Fibroblast of upper back skin (primary cell): Measurements from ENCODE around the gene SLC45A3.
"Not testable (repeated sequence)": the region's sequence is repeated elsewhere in the genome, so short reads cannot be mapped to it uniquely, and the experiment has no call there.

ENCODE experiments used
- DNase-seq: peaks from one replicate; pipeline ENCODE4 v3.0.0-alpha.2; 2013

Gene SLC45A3, protein sequence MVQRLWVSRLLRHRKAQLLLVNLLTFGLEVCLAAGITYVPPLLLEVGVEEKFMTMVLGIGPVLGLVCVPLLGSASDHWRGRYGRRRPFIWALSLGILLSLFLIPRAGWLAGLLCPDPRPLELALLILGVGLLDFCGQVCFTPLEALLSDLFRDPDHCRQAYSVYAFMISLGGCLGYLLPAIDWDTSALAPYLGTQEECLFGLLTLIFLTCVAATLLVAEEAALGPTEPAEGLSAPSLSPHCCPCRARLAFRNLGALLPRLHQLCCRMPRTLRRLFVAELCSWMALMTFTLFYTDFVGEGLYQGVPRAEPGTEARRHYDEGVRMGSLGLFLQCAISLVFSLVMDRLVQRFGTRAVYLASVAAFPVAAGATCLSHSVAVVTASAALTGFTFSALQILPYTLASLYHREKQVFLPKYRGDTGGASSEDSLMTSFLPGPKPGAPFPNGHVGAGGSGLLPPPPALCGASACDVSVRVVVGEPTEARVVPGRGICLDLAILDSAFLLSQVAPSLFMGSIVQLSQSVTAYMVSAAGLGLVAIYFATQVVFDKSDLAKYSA

DNA sequence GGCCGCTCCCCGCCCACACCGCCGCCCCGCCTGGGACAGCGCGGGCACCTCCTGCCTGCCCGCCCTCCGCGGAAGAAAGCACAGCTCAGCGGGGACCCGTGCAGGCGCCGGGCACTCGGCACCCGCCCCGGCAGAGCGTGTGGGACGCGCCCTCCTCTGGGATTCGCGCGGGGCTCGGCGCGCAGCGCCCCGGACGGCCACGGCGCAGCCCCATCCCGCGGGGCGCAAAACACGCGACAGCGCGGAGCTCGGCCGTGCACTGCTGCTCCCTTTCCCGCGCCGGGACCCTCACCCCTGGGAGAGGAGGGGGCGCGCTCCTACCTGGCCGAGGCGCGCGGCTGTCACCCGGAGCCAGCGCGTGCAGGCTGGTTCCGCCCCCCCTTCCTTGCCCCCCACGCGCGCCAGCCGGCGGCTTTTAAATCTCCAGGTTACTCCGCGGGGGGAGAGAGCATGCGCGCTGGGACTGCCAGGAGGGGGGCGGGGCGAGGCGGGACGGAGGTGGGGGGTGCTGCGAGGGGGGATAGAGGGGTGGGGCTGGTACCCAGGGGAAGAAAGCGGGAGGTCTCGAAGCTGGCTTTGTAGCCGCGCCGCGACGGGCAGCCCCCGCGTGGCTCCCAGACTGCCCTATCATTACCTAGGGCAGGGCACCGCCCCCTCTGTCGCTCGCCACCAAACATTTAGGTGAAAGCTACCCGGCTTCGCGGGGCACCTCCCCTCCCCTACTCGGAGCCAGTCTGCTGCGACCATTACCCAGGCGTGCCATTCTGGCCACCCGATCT is at the start of gene SLC45A3:
SLC45A3 (minus strand) TSS at position 437 of the 779 bp plus-strand sequence. CDS start 15,853 bp downstream, outside the sequence.
- peak; percentile 21 for DNase-seq

DNA sequence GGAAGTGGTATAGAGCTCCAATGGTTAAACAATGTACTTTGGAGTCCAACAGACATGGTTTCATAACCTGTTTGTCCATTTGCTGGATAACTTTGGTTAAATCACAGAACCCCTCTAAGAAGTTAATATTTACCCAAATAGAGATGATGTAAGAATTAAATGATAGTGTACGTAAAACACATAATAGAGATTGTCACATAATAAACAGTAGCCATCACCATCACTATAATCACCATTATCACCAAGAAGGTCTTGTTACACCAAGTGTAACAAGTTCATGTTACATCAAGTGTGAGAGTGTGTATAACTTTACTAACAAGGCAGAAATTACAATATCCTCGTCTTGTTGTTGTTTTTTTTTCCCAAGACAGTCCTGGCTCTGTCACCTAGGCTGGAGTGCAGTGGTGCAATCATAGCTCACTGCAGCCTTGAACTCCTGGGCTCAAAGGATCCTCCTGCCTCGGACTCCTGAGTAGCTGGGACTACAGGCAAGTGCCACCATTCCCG is 46.4 kb upstream of the SLC45A3 start:
- no peak for DNase-seq

DNA sequence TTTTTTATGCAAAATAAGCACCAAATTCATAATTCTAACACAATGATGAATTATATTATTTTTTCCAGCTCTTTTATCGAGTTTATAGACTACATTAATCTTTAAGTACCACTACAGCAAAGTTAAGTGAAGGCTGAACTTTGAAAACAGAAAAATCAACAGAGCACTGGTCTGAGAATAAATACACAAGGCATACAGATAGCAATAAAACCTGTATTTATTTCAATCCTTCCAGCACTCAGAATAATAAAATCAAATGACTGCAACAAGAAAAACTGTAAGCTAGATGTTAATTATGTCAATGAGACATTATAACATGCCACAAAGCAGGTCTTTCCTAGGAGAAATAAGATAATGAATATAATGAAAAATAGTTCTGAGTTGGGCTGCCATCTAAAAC is 45.2 kb upstream of the SLC45A3 start:
- DNase-seq = no peak

DNA sequence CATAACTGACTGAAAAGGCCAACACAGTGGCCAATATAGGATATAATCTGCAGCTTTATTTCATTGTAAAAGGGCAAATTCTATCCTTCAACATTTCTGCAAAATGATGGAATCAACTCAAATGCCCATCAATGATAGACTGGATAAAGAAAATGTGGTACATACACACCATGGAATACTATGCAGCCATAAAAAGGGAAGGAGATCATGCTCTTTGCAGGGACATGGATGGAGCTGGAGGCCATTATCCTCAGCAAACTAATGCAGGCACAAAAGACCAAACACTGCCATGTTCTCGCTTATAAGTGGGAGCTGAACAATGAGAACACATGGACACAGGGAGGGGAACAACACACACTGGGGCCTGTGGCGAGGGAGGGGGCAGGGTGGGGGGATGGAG is 40.4 kb upstream of the SLC45A3 start:
- not testable (repeated sequence) for DNase-seq

DNA sequence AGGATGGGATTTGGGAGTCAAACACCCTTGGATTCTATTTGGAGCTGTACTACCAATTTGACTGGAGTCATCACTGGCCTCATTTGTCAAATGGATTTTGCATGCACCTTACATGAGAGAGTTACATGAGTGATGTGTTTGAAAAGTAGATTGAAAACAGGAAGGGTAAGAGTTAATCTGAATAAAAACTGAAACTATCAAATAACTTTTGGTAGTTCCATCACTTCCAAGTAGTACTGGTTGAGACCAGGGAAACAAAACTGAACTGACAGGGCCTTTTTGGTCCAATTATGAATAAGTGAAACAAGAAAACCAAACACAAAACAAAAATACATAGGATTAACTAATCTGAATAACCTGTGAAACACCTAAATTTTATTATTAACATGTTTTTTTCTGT is 39.5 kb upstream of the SLC45A3 start:
- no peak for DNase-seq

DNA sequence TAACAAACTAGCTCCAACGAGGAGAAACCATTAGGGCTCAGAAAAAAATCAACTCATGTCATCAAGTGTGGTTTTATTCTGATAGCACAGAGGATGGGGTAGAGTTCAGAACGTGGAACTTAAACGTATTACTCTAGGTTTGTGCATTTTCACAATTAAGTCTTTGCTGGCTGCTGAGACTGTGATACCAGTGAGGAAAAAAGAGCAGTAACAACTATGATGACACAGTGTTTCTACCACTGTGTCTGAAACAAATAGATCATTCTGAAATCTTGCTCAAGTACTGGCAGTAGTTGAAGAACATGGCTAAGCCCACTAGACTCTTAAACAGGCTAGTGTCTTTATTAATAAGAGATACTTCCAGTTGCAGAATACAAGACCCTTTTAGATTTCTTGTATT is 38.7 kb upstream of the SLC45A3 start:
- no peak for DNase-seq

DNA sequence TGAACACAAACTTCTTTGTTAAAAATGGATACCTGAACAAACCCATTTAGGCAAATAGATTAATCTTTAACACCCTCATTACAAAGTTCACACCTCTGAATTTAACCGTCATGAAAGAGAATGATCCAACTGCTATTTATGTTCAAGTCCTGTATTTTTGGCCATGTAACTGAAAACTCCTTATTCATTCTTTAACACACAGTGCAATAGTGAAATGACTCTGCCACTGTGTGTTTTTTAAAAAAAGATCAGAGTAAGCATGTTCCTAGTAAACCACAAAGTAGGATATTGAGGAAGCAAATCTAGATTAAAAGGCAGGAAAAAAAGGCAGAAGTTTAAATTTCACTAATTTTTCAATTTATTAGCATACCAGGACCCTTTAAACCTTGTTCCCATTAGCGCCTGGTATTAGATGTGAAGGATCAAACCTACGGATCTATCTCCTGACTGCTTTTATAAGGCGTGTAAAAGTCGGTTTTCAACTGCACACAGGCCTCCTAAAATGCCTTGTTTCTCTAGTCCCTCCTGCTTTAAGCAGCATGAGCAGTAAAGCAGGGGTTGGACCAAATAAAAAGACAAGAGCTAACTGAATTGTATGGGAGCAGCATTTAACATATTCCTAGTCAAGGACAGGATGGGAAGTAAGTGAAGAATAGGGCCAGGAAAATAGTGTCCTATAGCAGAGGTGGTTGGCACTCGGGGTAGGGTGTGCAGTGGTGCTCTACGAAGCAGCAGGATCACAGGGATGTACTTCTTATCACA is 36.2 kb upstream of the SLC45A3 start:
- DNase-seq = no peak

DNA sequence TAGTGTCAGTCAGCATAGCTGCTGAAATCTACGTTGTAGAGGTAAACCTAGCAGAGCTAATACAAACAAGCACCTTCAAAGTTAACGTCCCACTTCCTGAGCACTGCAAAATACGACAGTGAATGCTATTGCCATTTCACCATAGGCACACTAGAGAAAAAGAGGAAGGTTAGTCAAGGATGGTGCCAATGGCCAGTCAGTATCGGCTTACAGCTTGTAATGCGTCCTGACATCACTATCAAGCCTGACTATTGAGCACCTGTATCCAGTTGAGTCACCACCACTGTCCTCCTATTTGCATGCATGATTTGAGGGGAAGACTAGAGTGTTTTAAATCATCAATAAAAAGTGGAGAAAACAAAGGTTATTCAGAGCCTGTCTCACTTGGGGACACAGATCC is 35.3 kb upstream of the SLC45A3 start:
- no peak for DNase-seq

DNA sequence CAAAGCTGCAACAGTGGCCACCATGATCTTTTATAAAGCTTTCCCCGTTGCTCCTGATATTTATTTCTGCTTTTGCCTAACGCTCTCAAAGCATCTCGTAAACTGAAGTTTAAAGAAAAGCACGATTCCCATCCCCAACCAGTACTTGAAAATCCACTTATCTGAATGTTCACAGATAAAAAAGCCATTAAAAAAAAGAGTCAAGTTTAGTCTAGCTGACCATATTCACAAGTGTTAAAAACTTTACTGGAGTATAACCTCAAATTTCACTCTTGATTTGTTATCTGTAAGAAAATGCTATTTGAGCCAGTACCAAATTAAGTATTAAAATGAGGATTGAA is 34.6 kb upstream of the SLC45A3 start:
- no peak for DNase-seq

DNA sequence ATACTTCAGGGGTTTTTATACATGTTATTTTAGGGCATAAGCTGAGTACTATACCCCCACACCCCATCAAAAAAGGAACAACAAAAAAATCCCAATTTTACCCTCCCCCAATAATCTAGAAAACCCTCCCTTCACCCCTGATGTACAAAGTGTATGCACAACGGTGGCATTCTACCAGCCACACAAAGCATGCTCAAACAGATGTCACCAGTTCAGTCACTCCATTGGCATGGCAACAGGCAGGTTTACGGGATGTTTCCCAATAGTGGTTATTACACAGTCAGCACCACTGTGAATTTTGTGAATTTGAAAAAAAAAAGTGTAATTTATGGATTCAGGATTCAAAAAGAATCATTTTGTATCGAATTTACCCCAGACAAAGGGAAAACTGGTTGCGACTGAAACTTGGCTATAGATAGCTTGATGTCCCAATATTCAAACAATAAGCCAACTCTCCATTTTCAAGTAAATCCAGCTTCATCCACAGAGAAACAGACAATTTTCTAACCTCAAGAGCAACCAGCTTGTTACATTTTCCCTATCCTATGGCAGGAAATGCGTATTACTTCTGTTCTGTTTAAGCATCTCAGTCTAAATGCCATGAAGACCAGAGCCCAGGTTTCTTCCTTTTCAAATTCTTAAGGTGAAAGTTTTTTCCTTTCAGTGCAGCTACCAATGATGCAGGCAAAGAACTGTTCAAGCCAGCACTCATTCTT is 34.0 kb upstream of the SLC45A3 start:
- DNase-seq = peak; percentile 9

DNA sequence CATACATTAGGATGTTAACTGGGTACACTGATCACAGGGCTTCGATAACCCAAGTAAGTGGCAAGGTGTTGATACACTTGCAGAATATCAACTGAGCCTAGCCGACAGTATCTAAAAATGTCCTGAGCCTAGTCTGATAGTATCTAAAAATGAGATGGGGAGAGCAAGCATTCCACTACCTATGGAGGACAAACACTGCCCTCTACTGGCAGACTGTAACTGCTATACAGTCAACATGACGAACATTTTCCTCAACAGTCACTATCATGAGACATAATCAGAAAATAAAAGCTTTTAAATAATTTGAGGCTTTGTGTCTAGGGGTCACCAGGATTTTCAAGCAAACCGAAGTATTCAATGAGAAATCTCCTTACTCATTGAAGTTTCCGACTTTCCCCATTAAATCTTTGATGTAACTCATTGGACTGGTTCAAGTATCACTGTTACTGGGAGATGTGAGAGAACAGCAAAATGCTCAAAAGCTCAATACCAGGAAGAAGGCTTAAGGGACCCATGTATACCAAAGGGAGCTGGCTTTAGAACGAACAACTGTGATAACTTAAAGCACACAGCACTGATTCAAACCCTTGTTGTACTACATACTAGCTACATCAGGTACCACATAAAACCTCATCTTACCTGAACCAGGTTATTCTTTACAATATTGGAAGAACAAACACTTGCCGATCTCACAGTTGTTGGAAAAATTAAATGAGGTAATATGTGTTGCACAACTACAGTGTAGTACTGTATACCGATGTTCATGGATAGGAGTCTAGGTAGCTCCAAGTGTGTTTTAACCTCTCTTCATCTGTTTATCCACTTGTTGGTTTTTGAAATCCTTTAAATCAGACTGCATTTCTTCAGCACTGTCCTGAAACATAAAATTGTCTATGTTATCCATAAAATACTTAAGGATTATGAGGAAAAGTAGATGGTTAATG is 31.1 kb upstream of the SLC45A3 start:
- DNase-seq = peak; percentile 72

DNA sequence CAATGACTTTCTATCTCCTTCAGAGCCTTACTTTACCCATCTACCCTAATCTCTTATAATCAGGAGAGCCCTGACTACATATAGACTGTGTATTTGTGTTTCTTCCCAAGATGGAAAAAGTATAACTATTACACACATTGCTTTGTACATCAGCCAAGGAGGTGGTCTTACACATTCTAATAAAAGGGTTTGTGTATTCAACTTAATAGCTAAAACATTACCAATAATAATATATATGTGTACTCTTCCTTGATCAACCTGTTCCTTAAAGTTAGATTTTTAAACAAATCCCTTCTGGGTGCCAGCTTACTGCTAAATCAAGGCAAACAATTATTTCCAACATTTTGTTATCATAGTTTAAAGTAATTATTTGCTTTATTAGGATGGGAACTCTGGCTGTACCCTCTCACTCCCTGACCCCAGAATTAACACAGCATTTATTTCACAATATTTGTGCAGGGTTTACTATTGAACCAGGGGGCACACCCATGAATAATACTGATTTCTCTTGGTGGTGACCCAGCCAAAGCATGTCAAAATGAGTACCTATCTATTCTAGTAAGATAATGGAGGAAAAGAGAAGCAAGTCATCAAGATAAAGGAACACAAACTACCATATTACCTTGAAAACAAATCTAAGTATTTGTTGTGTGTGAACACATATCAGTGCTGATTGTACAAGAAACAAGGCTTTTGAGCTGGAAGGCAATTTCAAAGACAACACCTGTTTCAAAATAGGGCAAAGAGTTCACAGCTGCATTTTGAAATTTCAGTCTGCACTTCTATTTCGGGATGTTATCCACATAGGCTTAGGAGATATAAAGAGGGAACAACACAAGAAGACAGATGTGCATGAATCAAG is 30.1 kb upstream of the SLC45A3 start:
- no peak for DNase-seq

DNA sequence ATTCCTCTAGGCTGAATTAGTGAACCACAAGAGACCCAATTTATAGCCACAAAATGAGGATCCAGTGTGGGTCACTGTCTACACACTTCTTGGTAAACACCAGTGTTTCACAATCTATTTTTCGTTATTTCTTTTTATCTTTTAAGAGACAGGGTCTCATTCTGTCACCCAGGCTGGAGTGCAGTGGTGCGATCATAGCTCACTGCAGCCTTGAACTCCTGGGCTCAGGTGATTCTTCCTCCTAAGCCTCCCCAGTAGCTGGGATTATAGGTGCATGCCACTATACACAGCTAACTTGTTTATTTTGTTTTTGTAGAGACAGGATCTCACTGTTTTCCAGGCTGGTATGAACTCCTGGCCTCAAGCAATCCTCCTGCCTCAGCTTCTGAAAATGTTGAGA is 29.3 kb upstream of the SLC45A3 start:
- DNase-seq = no peak

DNA sequence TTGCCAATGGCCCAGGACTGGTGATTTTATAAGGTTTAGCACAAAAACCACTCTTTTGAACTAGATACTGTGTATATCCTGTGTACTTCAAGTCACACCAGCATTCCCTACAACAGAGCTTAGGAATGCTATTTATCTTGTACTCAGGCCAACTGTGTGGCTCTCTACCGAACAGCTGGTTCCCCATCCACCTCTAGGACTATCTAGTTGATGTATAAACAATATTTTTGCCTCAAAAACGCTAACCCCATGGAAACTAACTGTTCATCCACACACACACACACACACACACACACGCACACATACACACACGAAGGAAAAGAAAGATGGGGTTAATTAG is 28.7 kb upstream of the SLC45A3 start:
- peak; percentile 68 for DNase-seq

DNA sequence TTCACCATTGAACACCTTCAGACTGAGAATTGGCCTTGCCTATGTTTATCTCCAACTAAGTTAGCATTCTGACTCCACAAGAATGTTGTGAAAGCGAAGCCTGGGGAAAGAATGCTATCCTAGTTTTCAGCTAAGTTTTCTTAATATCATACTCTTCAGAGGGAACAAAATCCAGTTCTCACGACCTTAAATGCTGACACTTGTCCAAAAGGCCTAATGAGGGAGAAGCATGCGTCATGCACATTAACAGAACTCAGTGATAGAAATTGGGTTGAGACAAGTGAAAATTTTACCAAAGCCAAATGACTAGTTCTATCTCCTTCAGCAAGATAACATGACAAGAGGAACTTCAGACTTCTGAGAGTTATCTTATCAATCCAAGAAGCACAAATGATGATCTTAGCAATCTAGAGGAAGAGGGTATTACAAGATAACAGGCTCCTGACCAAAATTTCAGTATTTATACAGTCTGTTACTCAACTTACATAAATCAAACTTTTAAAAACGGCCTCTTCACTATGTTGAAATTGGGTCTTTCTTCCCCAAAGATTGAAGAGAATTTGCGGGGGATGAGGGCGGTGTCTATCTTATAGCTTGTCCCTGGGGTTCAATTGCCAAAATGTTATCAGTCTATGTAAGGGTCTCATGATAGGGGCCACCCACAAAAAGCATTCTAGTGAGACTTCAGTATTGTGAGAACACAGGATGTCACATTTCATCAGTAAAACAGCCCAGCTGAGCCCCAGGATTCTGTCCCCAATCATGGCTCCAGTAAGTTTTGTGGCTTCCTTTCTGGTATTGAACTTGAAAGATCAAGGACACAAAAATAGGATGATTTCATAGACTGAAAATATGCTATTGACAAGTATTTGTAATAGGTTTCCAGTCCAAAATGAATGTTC is 26.5 kb upstream of the SLC45A3 start:
- no peak for DNase-seq

DNA sequence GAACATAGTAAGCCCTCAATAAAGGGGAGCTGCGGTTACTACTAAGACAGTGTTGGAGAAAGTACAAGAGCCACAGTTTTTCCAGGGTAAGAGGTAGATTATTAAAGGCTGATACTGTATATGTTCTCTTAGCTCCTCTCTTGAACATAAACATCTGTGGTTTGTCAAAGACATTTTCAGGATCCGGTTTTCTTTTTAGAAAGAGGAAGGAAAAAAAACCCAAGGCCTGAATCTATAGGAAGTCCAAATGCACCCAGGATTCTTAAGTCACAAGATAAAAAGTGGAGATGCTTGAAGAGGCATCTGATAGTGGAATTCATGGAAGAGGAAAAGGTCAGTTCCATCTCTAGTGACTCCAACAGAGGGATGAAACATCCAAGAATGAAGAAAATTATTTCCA is 24.6 kb upstream of the SLC45A3 start:
- no peak for DNase-seq

DNA sequence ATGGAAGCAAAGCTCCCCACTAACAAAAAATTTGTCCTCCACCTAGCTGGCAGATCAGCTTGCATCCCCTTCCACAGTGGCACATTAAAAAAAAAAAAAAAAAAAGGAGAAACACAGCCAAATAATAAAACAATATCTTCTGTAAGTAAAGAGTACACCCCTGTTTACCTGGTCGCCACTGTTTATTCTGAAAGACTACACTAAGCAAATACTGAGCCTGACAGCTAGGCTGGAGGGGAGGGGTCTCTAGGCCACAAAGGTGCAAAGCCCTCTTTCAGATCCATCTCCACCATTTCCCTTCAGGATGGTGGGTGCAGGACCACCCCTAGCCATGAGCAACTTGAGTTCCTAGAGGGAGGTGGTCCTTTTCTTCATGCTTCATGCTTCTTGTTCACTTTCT is 22.8 kb upstream of the SLC45A3 start:
- DNase-seq = no peak

DNA sequence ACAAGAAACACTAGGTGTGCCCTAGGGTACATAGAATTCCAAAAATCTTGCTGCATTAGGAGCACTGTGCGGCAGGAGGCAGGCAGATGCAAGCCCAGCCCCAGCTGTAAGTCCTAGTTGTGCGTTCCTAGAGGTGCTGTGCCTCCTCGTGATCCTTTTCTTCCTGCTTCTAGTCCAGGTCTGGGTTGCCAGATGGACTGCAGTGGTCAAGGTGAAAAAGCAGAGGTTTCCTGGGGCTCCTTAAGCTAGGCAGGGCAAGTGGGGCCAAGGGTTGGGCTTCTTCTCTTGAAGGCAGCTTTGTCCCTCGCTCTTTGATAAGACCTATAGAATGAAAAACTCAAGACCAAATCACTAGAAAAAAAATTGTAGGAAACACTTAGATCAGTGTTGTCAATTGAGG is 21.6 kb upstream of the SLC45A3 start:
- no peak for DNase-seq

DNA sequence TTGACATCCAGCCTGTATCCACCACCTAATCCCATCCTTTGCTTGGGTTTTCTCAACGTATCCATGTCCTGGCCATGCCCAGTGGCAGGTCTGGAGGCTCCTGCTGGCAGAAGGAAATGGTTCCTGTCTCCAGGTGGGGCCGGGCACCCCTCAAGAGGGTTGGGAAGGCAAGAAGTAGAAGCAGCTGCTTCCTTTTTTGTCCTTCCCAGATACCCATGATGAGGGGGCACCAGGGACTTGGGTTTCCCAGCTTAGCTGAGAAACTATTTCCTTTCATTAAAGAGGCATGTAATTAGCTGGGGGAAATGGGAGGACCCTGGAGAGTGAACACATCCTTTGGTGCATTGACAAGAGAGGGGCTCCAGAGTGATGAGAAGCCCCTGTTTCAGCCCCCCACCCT is 21.1 kb upstream of the SLC45A3 start:
- DNase-seq = no peak
